CD4-positive, alpha-beta T cell treated with Interleukin-10 for 1 hour (primary cell): ENCODE measurements around the gene BCAP31.

Experiments used
- DNase-seq: peaks from one replicate; pipeline ENCODE4 v3.0.0-alpha.2; 2020

BCAP31 gene

GRCh38 chrX:153671589-153672530 is 52.3 kb downstream of the BCAP31 start:
- DNase-seq = no peak

DNA sequence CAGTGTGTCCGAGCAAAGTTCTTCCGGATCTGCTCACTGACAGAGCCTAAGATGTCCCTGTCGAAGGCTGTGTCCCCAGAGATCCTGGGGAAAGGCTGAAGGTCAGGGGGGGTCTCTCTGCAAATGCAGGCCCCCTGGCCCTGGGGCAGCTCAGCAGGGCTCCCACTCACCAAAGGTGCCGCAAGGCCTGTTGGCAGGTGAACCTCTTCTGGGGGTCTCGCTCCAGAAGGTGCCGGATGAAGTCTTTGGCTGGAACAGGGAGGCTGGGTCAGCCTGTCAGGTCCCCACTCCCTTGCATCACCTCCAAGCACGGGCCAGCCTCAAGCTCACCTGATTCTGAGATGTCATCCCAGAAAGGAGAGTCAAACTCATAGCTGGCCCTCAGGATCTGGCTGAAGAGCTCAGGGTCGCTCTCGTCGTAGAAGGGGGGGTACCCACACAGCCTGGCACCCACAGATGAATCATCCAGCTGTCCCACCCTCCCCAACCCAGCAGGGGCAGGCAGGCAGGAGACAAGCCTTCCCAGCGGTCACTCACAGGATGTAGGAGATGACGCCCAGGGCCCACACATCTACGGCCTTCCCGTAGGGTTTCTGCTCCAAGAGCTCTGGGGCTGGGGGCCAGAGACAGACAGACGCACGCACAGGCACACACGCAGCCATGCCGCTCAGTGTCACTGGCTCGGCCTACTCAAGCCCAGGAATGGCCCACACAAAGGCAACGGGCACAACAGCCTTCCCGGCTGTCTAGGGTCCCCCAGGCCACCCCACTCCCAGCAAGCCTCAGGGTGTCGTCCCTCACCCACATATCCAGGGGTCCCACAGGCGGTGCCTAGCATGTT is 53.2 kb downstream of the BCAP31 start:
- no peak for DNase-seq

- no peak for DNase-seq
Observed at GRCh38 chrX:153669901-153670731, 54.1 kb downstream of the BCAP31 start.

- peak; percentile 33 for DNase-seq
Observed at GRCh38 chrX:153669174-153669890, 54.9 kb downstream of the BCAP31 start.

GRCh38 chrX:153668423-153669173 is 55.6 kb downstream of the BCAP31 start:
- DNase-seq = no peak

DNA sequence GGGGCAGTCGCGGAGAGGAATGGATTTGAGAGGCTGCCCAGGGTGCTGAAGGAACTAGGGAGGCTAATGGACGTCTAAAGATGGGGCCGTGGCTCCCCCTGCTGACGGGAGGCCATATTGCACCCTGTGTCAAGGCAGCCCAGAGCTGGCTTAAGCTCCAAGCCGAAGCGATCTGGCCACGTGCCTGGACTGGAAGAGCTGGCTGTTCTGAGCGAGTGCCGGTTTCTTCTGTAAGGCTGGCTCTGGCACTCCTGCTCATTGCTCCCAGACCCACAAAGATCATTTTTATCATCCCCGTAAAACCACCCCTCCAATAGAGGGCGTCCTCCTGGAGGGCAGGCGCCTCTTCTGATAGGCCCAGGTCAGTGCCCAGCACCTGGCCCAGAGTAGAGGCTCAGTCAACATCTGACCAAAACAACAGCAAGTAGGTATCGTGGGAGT is 56.2 kb downstream of the BCAP31 start:
- peak; percentile 75 for DNase-seq

- no peak for DNase-seq
Observed at GRCh38 chrX:153667281-153667955, 56.8 kb downstream of the BCAP31 start.

GRCh38 chrX:153665726-153666306 is 58.4 kb downstream of the BCAP31 start:
- DNase-seq = no peak

- peak; percentile 63 for DNase-seq
Observed at GRCh38 chrX:153662266-153662665, 61.9 kb downstream of the BCAP31 start.

GRCh38 chrX:153659268-153659667 is 64.9 kb downstream of the BCAP31 start:
- no peak for DNase-seq

- no peak for DNase-seq
Observed at GRCh38 chrX:153657161-153657560, 67.0 kb downstream of the BCAP31 start.

DNA sequence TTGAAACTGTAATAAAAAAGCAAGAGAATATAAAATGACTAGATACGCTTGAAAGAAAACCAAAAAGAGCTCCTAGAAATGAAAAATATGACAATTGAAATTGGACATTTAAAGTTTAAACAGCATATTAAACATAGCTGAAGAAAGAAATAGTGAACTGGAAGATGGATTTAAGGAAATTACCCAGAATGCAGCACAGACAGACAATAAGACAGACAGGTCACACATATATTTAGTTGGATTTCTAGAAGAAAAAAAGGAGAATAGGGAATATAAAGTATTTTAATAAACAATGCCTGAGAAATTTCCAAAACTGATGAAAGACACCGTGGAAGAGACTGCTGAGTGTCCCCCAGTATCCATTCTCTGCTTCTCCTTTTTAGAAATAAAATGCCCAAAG is 70.6 kb downstream of the BCAP31 start:
- no peak for DNase-seq

GRCh38 chrX:153651540-153652079 is 72.6 kb downstream of the BCAP31 start:
- DNase-seq = no peak

DNA sequence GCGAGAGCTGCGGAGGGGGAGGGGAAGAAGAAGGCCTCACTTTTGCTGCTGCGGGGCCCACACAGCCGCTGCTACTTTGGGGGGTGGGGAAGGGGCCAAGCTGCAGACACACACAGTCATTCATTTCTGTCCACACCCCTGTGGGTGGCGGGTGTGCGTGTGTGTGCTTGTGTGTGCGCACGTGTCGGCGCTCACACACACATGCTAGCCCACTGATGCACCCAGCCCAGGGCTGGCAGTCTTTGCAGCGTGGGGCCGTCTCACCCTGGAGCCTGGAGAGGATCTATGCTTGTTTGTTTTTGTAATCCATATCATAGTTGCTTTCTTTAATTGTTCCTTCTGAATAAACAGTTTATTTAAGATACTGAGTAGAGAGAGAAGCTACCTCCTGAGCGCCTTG is 73.2 kb downstream of the BCAP31 start:
- no peak for DNase-seq
